T-helper 1 cell treated with Interleukin-12 subunit alpha and Interleukin-12 subunit beta and Interleukin-4 antibody, amounts not matched to agents 30 μg/mL and 1 μg/mL, for 36 hours (primary cell): ENCODE results near the gene CARD9.
"Not testable (repeated sequence)": the region's sequence is repeated elsewhere in the genome, so short reads cannot be mapped to it uniquely, and the experiment has no call there.

Experiments
- H3K27ac Mint-ChIP-seq: one replicate; pipeline ENCODE4 v1.8.0; 2021; ENCODE audit warnings: mild to moderate bottlenecking, mixed read lengths
- H3K27me3 Mint-ChIP-seq: one replicate; pipeline ENCODE4 v1.8.0; 2021; ENCODE audit warnings: low read depth, mixed read lengths
- H3K36me3 Mint-ChIP-seq: one replicate; pipeline ENCODE4 v1.8.0; 2021; ENCODE audit warnings: low read depth, mixed read lengths
- H3K4me1 Mint-ChIP-seq: one replicate; pipeline ENCODE4 v1.8.0; 2021; ENCODE audit warnings: low read depth, mixed read lengths
- H3K4me3 Mint-ChIP-seq: one replicate; pipeline ENCODE4 v1.8.0; 2021; ENCODE audit warnings: mild to moderate bottlenecking, moderate library complexity, mixed read lengths
- H3K9me3 Mint-ChIP-seq: one replicate; pipeline ENCODE4 v1.8.0; 2021; ENCODE audit warnings: mixed read lengths

CARD9 gene

GRCh38 chr9:136328011-136328621, 45.4 kb downstream of the CARD9 start:
- Mint-ChIP-seq H3K9me3 (no peaks in the 10 kb centered on the region), H3K27me3 (no peaks in the 10 kb centered on the region), H3K4me3 (no peak overlapping the region), H3K4me1 (no peaks in the 10 kb centered on the region), H3K27ac (no peak overlapping the region), H3K36me3 (no peaks in the 10 kb centered on the region)

GRCh38 chr9:136327304-136327974, 46.0 kb downstream of the CARD9 start, which contains the start of gene GPSM1:
Gene GPSM1 (plus strand): TSS chr9:136327539. CDS start chr9:136327696, 157 bp downstream.
- H3K9me3 Mint-ChIP-seq, result no peaks in the 10 kb centered on the region
- H3K36me3 Mint-ChIP-seq, result no peaks in the 10 kb centered on the region
- no peaks in the 10 kb centered on the region for H3K27me3 Mint-ChIP-seq
- H3K4me3 Mint-ChIP-seq, result peak within 1 kb of the TSS; percentile 64
- no peaks in the 10 kb centered on the region for H3K4me1 Mint-ChIP-seq
- H3K27ac Mint-ChIP-seq, result no peak within 1 kb of the TSS

GRCh38 chr9:136326761-136327303, 46.6 kb downstream of the CARD9 start:
- H3K4me3 Mint-ChIP-seq, result peak overlapping the region; percentile 64
- H3K27me3 Mint-ChIP-seq, result no peaks in the 10 kb centered on the region
- H3K9me3 Mint-ChIP-seq, result no peaks in the 10 kb centered on the region
- no peaks in the 10 kb centered on the region for H3K4me1 Mint-ChIP-seq
- H3K27ac Mint-ChIP-seq, result no peak overlapping the region
- no peaks in the 10 kb centered on the region for H3K36me3 Mint-ChIP-seq

- H3K4me1 Mint-ChIP-seq, result no peaks in the 10 kb centered on the region
- H3K36me3 Mint-ChIP-seq, result no peaks in the 10 kb centered on the region
- no peak overlapping the region for H3K27ac Mint-ChIP-seq
- H3K27me3 Mint-ChIP-seq, result no peaks in the 10 kb centered on the region
- H3K4me3 Mint-ChIP-seq, result no peak overlapping the region
- H3K9me3 Mint-ChIP-seq, result no peaks in the 10 kb centered on the region
These were observed 47.3 kb downstream of the CARD9 start for GRCh38 chr9:136326061-136326760.

- no peaks in the 10 kb centered on the region for H3K4me1 Mint-ChIP-seq
- no peak overlapping the region for H3K4me3 Mint-ChIP-seq
- H3K27me3 Mint-ChIP-seq, result no peaks in the 10 kb centered on the region
- no peaks in the 10 kb centered on the region for H3K9me3 Mint-ChIP-seq
- no peaks in the 10 kb centered on the region for H3K36me3 Mint-ChIP-seq
- H3K27ac Mint-ChIP-seq, result no peak overlapping the region
These were observed 48.1 kb downstream of the CARD9 start for GRCh38 chr9:136325358-136325757.

- H3K27ac Mint-ChIP-seq, result no peak overlapping the region
- no peak overlapping the region for H3K4me3 Mint-ChIP-seq
- no peaks in the 10 kb centered on the region for H3K4me1 Mint-ChIP-seq
- H3K36me3 Mint-ChIP-seq, result no peaks in the 10 kb centered on the region
- no peaks in the 10 kb centered on the region for H3K27me3 Mint-ChIP-seq
- no peaks in the 10 kb centered on the region for H3K9me3 Mint-ChIP-seq
These were observed 48.8 kb downstream of the CARD9 start for GRCh38 chr9:136324501-136325300.

- Mint-ChIP-seq H3K36me3 (no peaks in the 10 kb centered on the region), H3K4me3 (no peak overlapping the region), H3K9me3 (no peaks in the 10 kb centered on the region), H3K27ac (no peak overlapping the region), H3K27me3 (no peaks in the 10 kb centered on the region), H3K4me1 (no peaks in the 10 kb centered on the region)
These were observed 50.1 kb downstream of the CARD9 start for GRCh38 chr9:136323371-136323789.

- Mint-ChIP-seq H3K4me1 (no peaks in the 10 kb centered on the region), H3K9me3 (no peaks in the 10 kb centered on the region), H3K4me3 (no peak overlapping the region), H3K27ac (no peak overlapping the region), H3K36me3 (no peaks in the 10 kb centered on the region), H3K27me3 (no peaks in the 10 kb centered on the region)
These were observed 50.6 kb downstream of the CARD9 start for GRCh38 chr9:136322756-136323330.

- Mint-ChIP-seq H3K27me3 (no peaks in the 10 kb centered on the region), H3K4me3 (no peak overlapping the region), H3K9me3 (no peaks in the 10 kb centered on the region), H3K4me1 (no peaks in the 10 kb centered on the region), H3K36me3 (no peaks in the 10 kb centered on the region), H3K27ac (no peak overlapping the region)
These were observed 51.9 kb downstream of the CARD9 start for GRCh38 chr9:136321561-136321960.

- not testable (repeated sequence) for H3K27me3 Mint-ChIP-seq, H3K36me3 Mint-ChIP-seq, H3K4me3 Mint-ChIP-seq, H3K4me1 Mint-ChIP-seq, H3K9me3 Mint-ChIP-seq, H3K27ac Mint-ChIP-seq
These were observed 52.5 kb downstream of the CARD9 start for GRCh38 chr9:136320972-136321371.

GRCh38 chr9:136319955-136320354, 53.5 kb downstream of the CARD9 start:
- H3K4me3 Mint-ChIP-seq, H3K27me3 Mint-ChIP-seq, H3K36me3 Mint-ChIP-seq, H3K27ac Mint-ChIP-seq, H3K4me1 Mint-ChIP-seq: not testable (repeated sequence)
- peaks cover 15% of the 10 kb centered on the region for H3K9me3 Mint-ChIP-seq

- not testable (repeated sequence) for H3K4me1 Mint-ChIP-seq, H3K4me3 Mint-ChIP-seq, H3K36me3 Mint-ChIP-seq, H3K27me3 Mint-ChIP-seq, H3K27ac Mint-ChIP-seq
- H3K9me3 Mint-ChIP-seq, result peaks cover 22% of the 10 kb centered on the region
These were observed 54.2 kb downstream of the CARD9 start for GRCh38 chr9:136319244-136319643.

- H3K27me3 Mint-ChIP-seq, result no peaks in the 10 kb centered on the region
- peaks cover 6% of the 10 kb centered on the region for H3K36me3 Mint-ChIP-seq
- no peaks in the 10 kb centered on the region for H3K4me1 Mint-ChIP-seq
- peaks cover 22% of the 10 kb centered on the region for H3K9me3 Mint-ChIP-seq
- H3K27ac Mint-ChIP-seq, result no peak overlapping the region
- H3K4me3 Mint-ChIP-seq, result no peak overlapping the region
These were observed 54.7 kb downstream of the CARD9 start for GRCh38 chr9:136318776-136319241.
